ENCODE measurements around the gene TOPORS.

DNA sequence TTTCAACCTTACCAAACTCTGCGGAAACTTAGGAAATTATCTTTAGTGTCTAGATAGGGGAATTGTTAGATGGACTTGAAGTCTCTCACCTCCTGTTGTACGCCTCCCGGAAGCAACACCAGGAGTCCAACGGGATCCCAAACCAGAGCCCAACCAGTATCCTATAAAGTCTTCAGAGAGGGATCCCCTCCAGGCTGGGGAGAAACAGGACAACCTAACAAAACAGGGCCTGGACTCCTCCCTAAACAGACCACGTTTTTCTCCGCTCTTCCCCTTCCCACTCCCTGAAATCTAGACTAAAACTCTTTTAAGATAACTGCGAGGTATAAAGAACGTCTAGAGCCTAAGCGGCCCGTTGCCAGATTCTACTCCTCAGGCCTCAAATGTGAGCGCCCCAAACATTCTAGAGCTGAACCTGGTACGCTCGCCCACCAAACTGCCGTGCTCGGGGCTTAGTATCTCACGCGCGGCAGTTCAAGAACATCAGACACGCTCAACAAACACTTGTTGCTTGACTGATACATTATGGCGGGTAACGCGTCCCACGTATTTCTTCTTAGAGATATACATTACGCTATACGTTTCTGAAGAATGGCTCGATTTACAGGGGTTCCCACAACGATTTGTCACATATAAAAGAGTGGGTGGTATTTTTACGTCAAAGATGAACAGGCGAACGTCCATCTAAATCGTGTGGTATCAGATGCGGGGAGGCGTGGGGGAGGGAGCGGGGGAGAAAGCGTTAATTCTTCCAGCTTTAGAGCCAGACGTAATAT is 922 bp downstream of the TOPORS start:
- TF ChIP-seq, protein P1, sequence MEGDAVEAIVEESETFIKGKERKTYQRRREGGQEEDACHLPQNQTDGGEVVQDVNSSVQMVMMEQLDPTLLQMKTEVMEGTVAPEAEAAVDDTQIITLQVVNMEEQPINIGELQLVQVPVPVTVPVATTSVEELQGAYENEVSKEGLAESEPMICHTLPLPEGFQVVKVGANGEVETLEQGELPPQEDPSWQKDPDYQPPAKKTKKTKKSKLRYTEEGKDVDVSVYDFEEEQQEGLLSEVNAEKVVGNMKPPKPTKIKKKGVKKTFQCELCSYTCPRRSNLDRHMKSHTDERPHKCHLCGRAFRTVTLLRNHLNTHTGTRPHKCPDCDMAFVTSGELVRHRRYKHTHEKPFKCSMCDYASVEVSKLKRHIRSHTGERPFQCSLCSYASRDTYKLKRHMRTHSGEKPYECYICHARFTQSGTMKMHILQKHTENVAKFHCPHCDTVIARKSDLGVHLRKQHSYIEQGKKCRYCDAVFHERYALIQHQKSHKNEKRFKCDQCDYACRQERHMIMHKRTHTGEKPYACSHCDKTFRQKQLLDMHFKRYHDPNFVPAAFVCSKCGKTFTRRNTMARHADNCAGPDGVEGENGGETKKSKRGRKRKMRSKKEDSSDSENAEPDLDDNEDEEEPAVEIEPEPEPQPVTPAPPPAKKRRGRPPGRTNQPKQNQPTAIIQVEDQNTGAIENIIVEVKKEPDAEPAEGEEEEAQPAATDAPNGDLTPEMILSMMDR (IDR thresholded peaks at IDR 0.05; ENCODE audit: low read length), result no peak
- TF ChIP-seq EZH2 (IDR thresholded peaks at IDR 0.05; ENCODE audit: borderline replicate concordance, low read length), result no peak
